HepG2 (cell line): ENCODE measurements around the gene CACNA1D. TPM values are rescaled to one million over a fixed set of nuclear protein-coding genes. Genes with fewer than 3 reads are reported as not detected.

Source experiments
- ATAC-seq: fragments of 200-7000 bp; cut with Tn5 transposase; 3 replicates; pipeline ENCODE4 v1.9.1; 2020; ENCODE audit warnings: mild to moderate bottlenecking, moderate library complexity
- BruUV-seq: library from RNA; stranded (reverse); fragments of 400-500 nt; replicated peaks from 2 replicates; lab custom pipeline; 2021; lab: Mats Ljungman, UMichigan
- CTCF ChIA-PET: fragments of 300-600 bp; formaldehyde crosslinking; extraction: SDS; loops from one replicate; lab custom pipeline; 2021; ENCODE audit warnings: low total read pairs, inconsistent platforms, low intra/inter-chr PET ratio; lab: Yijun Ruan, JAX
- POLR2A ChIA-PET: fragments of 350-600 bp; sonication (Branson Sonifier 250); formaldehyde crosslinking; loops from one replicate; lab custom pipeline; 2020; ENCODE audit warnings: antibody characterized with exemption, inconsistent platforms; lab: Yijun Ruan, JAX
- DNase-seq: peaks from one replicate; pipeline ENCODE4 v3.0.0-alpha.2; 2015; ENCODE audit warnings: low spot score
- FAIRE-seq: peaks from 3 replicates; lab custom pipeline; 2011; peaks lifted over from hg19 to GRCh38; lab: Jason Lieb, UNC
- H2AFZ ChIP-seq: one replicate; pipeline ENCODE4 v1.6.1; 2011; ENCODE audit warnings: low read length, inconsistent platforms
- H3K27ac ChIP-seq: fragments of 300-600 bp; 3 replicates; pipeline ENCODE4 v1.8.0; 2011; ENCODE audit warnings: mixed run types, mild to moderate bottlenecking, mixed read lengths, low read length, inconsistent platforms; ENCODE audit not compliant: insufficient read depth; ENCODE audit errors: extremely low read length
- H3K27me3 ChIP-seq, 2 experiments: fragments of 200-600 bp in 1 of 2; 2 replicates in 1 of 2; 3 replicates in 1 of 2; pipeline versions ENCODE4 v1.6.0 to v1.8.0; 2011; ENCODE audit warnings: low read length in 2 of 2, mild to moderate bottlenecking in 2 of 2, moderate library complexity in 2 of 2, inconsistent platforms in 1 of 2; ENCODE audit not compliant: insufficient read depth in 2 of 2, control insufficient read depth in 1 of 2
- H3K36me3 ChIP-seq, 2 experiments: fragments of 200-600 bp in 1 of 2; replicated peaks in 1 of 2; 2 replicates in 1 of 2; 3 replicates in 1 of 2; pipeline versions ENCODE4 v1.5.1 to v1.8.0; 2011; ENCODE audit warnings: low read length in 2 of 2, inconsistent platforms in 1 of 2; ENCODE audit not compliant: insufficient read depth in 2 of 2, control insufficient read depth in 1 of 2
- H3K4me1 ChIP-seq: 2 replicates; pipeline ENCODE4 v1.5.1; 2012; ENCODE audit warnings: low read length, inconsistent platforms; ENCODE audit not compliant: insufficient read depth
- H3K4me2 ChIP-seq: 2 replicates; pipeline ENCODE4 v1.6.0; 2011; ENCODE audit warnings: low read depth, low read length, inconsistent platforms
- H3K4me3 ChIP-seq, 3 experiments: fragments of 200-600 bp in 1 of 3; sonication (generic), shearing (Covaris generic) in 1 of 3; replicated peaks in 1 of 3; 2 replicates each; pipeline ENCODE4 v1.5.1; 2011 to 2016; ENCODE audit warnings: low read length in 3 of 3, inconsistent platforms in 2 of 3, low read depth in 2 of 3, mild to moderate bottlenecking in 2 of 3, control low read depth in 1 of 3, mixed read lengths in 1 of 3; ENCODE audit not compliant: insufficient read depth in 1 of 3
- H3K79me2 ChIP-seq: one replicate; pipeline ENCODE4 v1.6.1; 2011; ENCODE audit warnings: low read length, inconsistent platforms; ENCODE audit not compliant: insufficient read depth
- H3K9ac ChIP-seq: 2 replicates; pipeline ENCODE4 v1.6.0; 2011; ENCODE audit warnings: mild to moderate bottlenecking, low read depth, low read length, inconsistent platforms; ENCODE audit not compliant: insufficient read depth
- H3K9me3 ChIP-seq: 2 replicates; pipeline ENCODE4 v1.5.1; 2012; ENCODE audit warnings: mild to moderate bottlenecking, low read length
- H4K20me1 ChIP-seq: 2 replicates; pipeline ENCODE4 v1.6.0; 2011; ENCODE audit warnings: inconsistent platforms, mild to moderate bottlenecking, low read length, moderate library complexity; ENCODE audit not compliant: insufficient read depth
- GZF1 ChIP-seq: sonication (generic); formaldehyde crosslinking; IDR thresholded peaks from 2 replicates; pipeline ENCODE4 v1.5.1; 2020; ENCODE audit warnings: mild to moderate bottlenecking, missing genetic modification reagents
- HDAC1 ChIP-seq: sonication (generic); formaldehyde crosslinking; IDR thresholded peaks from 2 replicates; pipeline ENCODE4 v1.5.1; 2020; ENCODE audit warnings: mild to moderate bottlenecking, missing genetic modification reagents
- NR2F2 ChIP-seq: IDR thresholded peaks from 2 replicates; pipeline ENCODE4 v1.6.1; 2012; ENCODE audit warnings: low read depth, inconsistent platforms, borderline replicate concordance
- NRL ChIP-seq: sonication (generic); formaldehyde crosslinking; IDR thresholded peaks from 2 replicates; pipeline ENCODE4 v1.5.0; 2020; ENCODE audit warnings: missing genetic modification reagents, mild to moderate bottlenecking, moderate library complexity, borderline replicate concordance
- SRSF4 ChIP-seq: fragments of 200-400 bp; formaldehyde crosslinking; IDR thresholded peaks from one replicate; pipeline ENCODE4 v1.6.1; 2018; ENCODE audit warnings: mild to moderate bottlenecking, low read depth, low read length, moderate library complexity; ENCODE audit not compliant: poor library complexity, severe bottlenecking
- ZNF572 ChIP-seq: sonication (generic); formaldehyde crosslinking; IDR thresholded peaks from 2 replicates; pipeline ENCODE4 v1.5.1; 2020; ENCODE audit warnings: mild to moderate bottlenecking, missing genetic modification reagents
- WGBS: methylation state at CpG from one replicate; pipeline ENCODE4 v1.1.6; 2017; ENCODE audit warnings: low lambda C conversion rate; 5-methylcytosine and 5-hydroxymethylcytosine counted together
- in situ Hi-C: cut with HindIII; loops from 2 replicates; pipeline ENCODE4 v1.10.0; 2017; ENCODE audit warnings: low pct_unique_long_range_greater_than_20kb; ENCODE audit not compliant: extremely low pct_ligation_motif_present
- intact Hi-C: fragments of 100-400 bp; cut with micrococcal nuclease; formaldehyde crosslinking; loops from one replicate; pipeline ENCODE4 v1.10.0; 2022; ENCODE audit not compliant: unreplicated experiment
- polyA plus RNA-seq, 8 experiments: library from polyadenylated mRNA; depleted of rRNA in 3 of 8; stranded (reverse) in 7 of 8; unstranded in 1 of 8; fragments of >200 nt; fragmentation: Illumina TruSeq in 4 of 8; extraction: Trizol in 4 of 8; gene quantifications; 2 replicates each; pipeline versions ENCODE4 v1.2.1 to v1.2.3, GENCODE V29; 2011 to 2016; ENCODE audit warnings: low read depth in 4 of 8, missing spikeins in 1 of 8, mixed read lengths in 1 of 8; ENCODE audit not compliant: insufficient read depth in 1 of 8
- total RNA-seq, 5 experiments: library from RNA; depleted of rRNA; stranded (reverse); fragments of >200 nt; fragmentation: Illumina TruSeq; extraction: Trizol; gene quantifications; 2 replicates each; pipeline ENCODE4 v1.2.3, GENCODE V29; 2016; ENCODE audit warnings: low read depth in 1 of 5
- TF ChIP-seq, protein P1 (sequence below): sonication (generic); formaldehyde crosslinking; IDR thresholded peaks from 2 replicates; pipeline ENCODE4 v1.4.0; 2020; ENCODE audit warnings: missing genetic modification reagents, borderline replicate concordance

The CACNA1D gene
- total and polyA plus RNA-seq, 2 of the 13 experiments (the other 11 are each of a cell fraction or from before 2014, with no cell fraction given), result 0.26 to 0.38 TPM

DNA sequence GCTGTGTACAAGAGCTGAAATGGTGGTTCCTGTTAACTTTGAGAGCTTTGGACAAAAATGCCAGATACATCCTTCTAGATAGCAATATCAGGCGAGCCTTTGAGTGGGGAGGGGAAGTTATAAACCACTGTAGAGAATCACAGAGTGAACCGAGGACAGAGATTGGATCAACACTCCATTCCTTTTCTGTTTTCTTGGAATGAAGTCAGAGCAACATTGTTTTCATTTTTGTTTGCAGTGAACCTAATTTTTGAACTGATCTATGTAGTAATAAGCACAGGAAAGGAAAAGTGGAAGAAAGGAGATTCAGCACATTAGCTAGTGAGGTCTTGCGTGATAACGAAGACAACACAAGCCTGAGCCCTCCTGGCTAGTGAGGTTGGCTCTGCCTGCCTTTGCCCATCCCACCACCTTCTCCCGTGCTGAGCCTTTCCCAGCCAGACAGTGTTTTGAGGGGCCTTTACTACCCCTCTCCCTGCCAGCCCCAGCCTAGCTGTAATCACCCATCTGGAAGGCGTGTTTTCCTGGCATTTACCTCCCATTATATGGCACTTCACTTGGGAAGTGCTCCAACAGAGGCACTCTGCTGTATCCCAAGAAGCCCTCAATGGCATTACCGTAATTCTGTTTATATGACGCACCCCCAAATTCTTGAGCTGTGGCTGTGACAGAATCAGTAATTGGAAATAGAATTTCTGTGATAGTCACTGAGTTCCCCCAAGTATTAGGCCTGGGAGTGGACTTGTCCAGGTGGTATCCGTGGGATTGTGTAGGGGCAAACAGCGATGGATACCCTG, 129.8 kb downstream of the CACNA1D start:
- H4K20me1 ChIP-seq, result no peaks in the 10 kb centered on the region
- TF ChIP-seq GZF1 (CRISPR knock-in tag) (peak; percentile 95), ZNF572 (no peak), SRSF4 (no peak), NR2F2 (no peak), NRL (CRISPR knock-in tag) (no peak), HDAC1 (CRISPR knock-in tag) (no peak)
- TF ChIP-seq, protein P1, sequence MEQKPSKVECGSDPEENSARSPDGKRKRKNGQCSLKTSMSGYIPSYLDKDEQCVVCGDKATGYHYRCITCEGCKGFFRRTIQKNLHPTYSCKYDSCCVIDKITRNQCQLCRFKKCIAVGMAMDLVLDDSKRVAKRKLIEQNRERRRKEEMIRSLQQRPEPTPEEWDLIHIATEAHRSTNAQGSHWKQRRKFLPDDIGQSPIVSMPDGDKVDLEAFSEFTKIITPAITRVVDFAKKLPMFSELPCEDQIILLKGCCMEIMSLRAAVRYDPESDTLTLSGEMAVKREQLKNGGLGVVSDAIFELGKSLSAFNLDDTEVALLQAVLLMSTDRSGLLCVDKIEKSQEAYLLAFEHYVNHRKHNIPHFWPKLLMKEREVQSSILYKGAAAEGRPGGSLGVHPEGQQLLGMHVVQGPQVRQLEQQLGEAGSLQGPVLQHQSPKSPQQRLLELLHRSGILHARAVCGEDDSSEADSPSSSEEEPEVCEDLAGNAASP (CRISPR knock-in tag), result no peak
- TF ChIP-seq, all 625 proteins: peak for 1
- Histone ChIP-seq H2AFZ (no peak overlapping the region), H3K4me1 (no peaks in the 10 kb centered on the region), H3K36me3 (no peaks in the 10 kb centered on the region), H3K4me2 (no peak overlapping the region), H3K9me3 (no peaks in the 10 kb centered on the region), H3K9ac (no peak overlapping the region), H3K4me3 (no peak overlapping the region), H3K27ac (no peak overlapping the region), H3K79me2 (no peaks in the 10 kb centered on the region), H3K27me3 (no peaks in the 10 kb centered on the region)
- in situ Hi-C loops (no loop called here), intact Hi-C loops (no loop called here)
- CTCF ChIA-PET, result no interaction called here
- no TSS peak for BruUV-seq
- DNase-seq (no peak), FAIRE-seq (no peak), ATAC-seq (no peak)
- POLR2A ChIA-PET, result no interaction called here
- 71% methylated on average over 10 of the region's 10 CpGs for WGBS
